GM23248 (cell line): ENCODE measurements around the gene CCDC197.

Experiments
- EZH2 ChIP-seq: fragments of 200-600 bp; sonication (generic); IDR thresholded peaks from 2 replicates; pipeline ENCODE4 v1.6.1; 2018; ENCODE audit warnings: antibody characterized with exemption, mild to moderate bottlenecking; ENCODE audit not compliant: insufficient read depth, poor library complexity, severe bottlenecking
- EZH2phosphoT487 ChIP-seq: fragments of 200-600 bp; sonication (generic); IDR thresholded peaks from 2 replicates; pipeline ENCODE4 v1.6.1; 2018; ENCODE audit warnings: antibody characterized with exemption, moderate library complexity, mild to moderate bottlenecking, low read depth; ENCODE audit not compliant: insufficient read depth

DNA sequence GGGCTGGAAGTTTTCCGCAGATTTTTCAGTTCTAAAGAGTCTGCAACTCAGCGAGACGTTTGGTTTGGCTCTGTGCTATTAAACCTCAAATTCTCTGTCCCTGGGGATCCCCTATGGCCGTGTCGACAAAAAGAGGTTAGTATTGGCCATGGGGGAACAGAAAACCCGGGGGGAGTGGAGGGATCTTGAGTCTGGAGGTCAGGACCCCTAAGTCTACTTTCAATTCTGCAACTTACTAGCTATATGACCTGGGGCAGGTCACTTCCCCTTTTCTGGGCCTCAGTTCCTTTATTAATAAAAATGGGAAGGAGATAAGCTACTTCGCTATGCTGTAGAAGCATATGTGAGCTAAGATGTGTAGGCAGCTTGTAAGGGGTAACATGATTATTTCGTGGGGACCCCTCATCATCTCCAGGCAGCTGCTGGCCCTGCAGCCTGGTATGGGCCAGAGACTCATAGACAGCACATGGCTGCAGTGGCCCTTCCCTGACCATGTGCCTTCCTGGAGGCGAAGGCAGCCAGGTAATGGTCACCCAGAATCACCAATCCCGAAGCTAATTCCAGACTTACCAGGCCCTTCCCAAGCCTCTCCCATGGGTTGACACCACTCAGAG is 29.4 kb upstream of the CCDC197 start:
- TF ChIP-seq EZH2 (no peak), EZH2phosphoT487 (no peak)
